Caki2 (cell line): Measurements from ENCODE around the gene RPA3. TPM values are rescaled to one million over a fixed set of nuclear protein-coding genes. Genes with fewer than 3 reads are reported as not detected.

Experiments used
- DNase-seq: peaks from one replicate; pipeline ENCODE4 v3.0.0-alpha.2; 2015; ENCODE audit warnings: low read depth
- in situ Hi-C: cut with HindIII; loops from 2 replicates; pipeline ENCODE4 v1.10.0; 2016; ENCODE audit warnings: low sequenced_read_pairs, low pct_unique_long_range_greater_than_20kb, mixed read lengths
- total RNA-seq: library from RNA; depleted of rRNA; stranded (reverse); fragments of >200 nt; shearing (Covaris generic); gene quantifications from 2 replicates; pipeline ENCODE4 v1.2.3, GENCODE V29; 2014; ENCODE audit warnings: low replicate concordance

The RPA3 gene
- total RNA-seq, 1 experiment from 2014 or later: 92.9 TPM

- in situ Hi-C loops: no loop called here
- DNase-seq: peak; percentile 97
Measured at GRCh38 chr7:7640221-7641128, 77.9 kb downstream of the RPA3 start, which contains the start of gene UMAD1. Gene UMAD1, plus strand, starts transcription at chr7:7640752. Its CDS starts 32,620 bp downstream, at chr7:7673372.

GRCh38 chr7:7639847-7640220 is 78.6 kb downstream of the RPA3 start:
- no peak for DNase-seq

DNA sequence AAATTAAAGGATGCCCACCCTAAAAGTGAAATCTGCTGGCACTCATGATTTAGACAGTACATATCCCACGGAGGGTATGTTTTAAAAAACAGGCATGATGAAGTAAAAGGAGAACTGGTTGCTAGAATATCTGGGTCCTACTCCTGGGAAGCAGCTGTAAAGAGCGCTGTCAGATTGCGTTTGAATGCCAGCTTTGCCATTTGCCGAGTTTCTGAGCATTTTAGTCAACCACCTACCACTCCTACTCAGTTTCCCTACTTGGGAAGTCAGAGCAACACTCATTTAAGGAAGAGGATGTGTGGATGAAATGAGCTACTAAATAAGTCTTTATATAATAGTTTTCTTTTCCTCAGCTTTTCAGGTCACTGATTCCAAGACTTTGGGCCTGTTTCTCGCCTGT is 79.0 kb downstream of the RPA3 start:
- in situ Hi-C loops: no loop called here

More at GRCh38 chr7:7639847-7640220, 78.6 kb downstream of the RPA3 start:
- in situ Hi-C loops: no loop called here

DNA sequence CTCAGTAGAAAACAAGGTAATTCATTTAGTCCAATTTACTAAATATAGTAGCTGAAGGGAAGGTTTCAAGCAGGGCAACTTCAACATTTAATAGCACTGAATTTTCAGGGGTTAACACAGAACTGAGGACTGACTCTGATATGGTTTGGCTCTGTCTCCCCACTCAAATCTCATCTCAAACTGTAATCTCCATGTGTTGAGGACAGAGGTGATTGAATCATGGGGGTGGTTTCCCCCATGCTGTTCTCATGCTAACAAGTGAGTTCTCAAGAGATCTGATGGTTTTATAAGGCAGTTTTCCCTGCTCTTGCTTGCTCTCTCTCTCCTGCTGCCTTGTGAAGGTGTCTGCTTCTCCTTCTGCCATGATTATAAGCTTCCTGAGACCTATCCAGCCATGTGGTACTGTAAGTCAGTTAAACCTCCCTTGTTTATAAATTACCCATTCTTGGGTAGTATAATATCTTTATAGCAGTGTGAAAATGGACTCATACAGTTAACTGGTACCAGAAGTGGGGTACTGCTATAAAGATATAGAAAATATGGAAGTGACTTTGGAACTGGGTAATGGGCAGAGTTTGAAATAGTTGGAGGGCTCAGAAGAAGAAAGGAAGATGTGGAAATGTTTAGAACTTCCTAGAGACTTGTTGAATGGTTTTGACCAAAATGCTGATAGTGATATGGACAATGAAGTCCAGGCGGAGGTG is 87.6 kb downstream of the RPA3 start:
- in situ Hi-C loops: no loop called here
- DNase-seq: no peak

More for the DNA sequence above, 79.0 kb downstream of the RPA3 start:
- no peak for DNase-seq

GRCh38 chr7:7628476-7628875 is 89.9 kb downstream of the RPA3 start:
- in situ Hi-C loops: no loop called here
- DNase-seq: no peak

DNA sequence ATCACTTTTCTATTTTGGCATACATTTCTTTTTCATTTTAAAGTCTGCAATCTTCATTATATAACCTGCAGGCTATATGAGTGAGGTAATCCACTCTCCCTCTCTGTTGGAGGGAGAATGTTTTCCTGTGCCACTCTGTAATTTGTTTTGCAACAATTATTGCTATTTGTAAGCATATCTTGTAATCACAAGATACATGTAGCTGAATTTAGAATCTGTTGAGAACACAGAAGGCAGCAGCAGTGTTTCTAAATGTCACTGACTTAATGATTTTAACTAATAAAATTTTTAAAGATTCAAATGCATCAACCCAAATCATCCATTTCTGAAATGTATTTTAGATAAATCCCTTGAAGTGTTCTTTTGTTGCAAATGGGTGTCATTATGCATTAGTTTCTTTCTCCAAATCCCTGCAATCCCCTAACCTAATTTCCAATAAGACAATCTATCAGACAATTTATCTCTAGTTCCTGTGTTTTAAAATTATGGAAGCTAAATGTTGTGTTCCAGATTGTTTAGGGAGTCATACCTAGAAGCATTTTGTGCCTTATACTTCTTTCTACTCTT is 97.7 kb downstream of the RPA3 start:
- no peak for DNase-seq
- in situ Hi-C loops: no loop called here

DNA sequence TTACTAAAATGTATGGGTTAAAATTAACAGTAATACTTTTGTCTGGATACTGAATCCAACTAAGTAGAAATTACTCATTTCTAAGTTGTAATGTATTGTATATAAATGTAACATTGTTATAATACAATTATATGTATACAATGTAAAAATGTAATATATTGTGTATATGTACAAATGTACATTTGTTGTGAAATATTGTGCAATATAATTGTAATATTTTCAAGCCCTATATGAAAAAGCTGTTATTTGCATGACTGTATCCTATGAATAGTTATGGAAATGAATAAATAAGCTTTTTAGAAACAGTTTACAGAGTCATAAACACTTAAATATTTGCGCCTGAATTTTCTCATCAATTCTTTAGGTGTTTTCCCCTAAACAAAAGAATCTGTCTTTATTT is 98.2 kb downstream of the RPA3 start:
- DNase-seq: no peak
- in situ Hi-C loops: no loop called here

- DNase-seq: no peak
- in situ Hi-C loops: no loop called here
Measured at GRCh38 chr7:7618410-7618809, 100.0 kb downstream of the RPA3 start.

DNA sequence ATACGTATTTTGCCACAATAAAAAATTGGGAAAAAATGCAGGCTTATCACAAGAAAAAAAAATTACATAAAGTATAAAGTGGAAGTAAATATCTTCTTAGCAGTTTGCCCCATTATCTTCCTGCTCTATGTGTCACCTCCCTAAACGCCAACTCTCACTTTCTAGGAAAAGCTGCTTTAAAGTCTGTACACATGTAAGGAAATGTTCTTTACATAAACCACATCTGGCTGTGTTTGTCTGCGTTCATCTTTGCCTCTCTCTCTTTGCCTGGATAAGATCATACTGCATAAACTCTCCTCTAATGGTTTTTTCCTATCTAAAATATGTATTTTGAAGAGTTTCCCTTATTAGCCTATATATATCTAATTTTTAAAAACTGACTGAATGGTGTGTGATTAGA is 100.9 kb downstream of the RPA3 start:
- in situ Hi-C loops: no loop called here
- no peak for DNase-seq

DNA sequence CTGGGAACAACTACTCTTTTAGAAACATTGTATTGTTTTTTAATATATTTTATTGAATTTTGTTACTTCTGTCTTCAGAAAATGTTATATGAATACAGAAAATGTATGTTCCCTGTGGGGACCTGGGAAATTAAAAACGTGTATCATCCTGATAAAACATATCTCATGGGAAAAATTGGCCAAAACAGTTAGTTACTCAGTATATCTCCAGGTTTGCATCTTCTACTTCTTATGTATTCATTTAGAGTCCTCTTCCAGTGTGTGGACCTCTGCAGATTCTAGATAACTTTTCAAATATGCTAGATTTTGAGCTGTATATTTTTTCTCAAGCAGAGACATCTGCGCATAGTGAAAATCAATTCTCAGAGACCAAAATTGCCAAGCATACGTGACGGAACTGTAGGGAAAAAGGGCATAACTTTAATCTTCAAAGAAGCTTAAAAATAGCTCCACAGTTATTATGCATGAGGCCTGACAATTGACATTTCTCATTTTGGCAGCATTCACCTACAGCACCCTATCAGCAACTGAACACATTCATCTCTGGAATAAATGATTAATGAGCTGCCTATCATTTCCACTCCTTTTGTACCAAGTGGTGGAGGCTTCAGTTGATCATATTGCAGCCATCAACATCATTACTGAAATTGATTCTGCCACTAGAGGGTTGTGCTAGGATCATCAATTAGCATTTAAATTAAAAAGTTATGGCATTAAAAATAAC is 104.2 kb downstream of the RPA3 start:
- in situ Hi-C loops: no loop called here
- DNase-seq: no peak

- no peak for DNase-seq
- in situ Hi-C loops: no loop called here
Measured at GRCh38 chr7:7613210-7613609, 105.2 kb downstream of the RPA3 start.

- in situ Hi-C loops: no loop called here
- no peak for DNase-seq
Measured at GRCh38 chr7:7612519-7612918, 105.9 kb downstream of the RPA3 start.

DNA sequence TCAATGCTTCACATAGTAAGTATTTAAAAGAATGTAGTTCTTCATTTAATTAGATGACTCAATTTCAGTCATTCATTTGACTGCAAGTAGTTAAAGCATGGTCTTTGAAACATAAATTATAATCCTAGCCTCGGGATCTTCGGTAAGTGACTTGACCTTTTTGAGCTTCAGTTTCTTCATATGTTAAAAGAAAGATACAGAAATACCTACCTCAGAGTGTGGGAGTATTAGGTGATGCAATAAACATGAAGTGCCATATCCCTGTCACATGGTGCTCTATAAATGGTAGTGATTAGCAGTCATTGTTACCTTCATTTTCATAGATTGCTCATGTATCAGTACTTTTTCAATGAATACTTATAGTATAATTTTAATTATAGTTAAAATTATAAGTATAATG is 109.1 kb downstream of the RPA3 start:
- no peak for DNase-seq
- in situ Hi-C loops: no loop called here

- in situ Hi-C loops: no loop called here
- peak; percentile 2 for DNase-seq
Measured at GRCh38 chr7:7607010-7607409, 111.4 kb downstream of the RPA3 start.

DNA sequence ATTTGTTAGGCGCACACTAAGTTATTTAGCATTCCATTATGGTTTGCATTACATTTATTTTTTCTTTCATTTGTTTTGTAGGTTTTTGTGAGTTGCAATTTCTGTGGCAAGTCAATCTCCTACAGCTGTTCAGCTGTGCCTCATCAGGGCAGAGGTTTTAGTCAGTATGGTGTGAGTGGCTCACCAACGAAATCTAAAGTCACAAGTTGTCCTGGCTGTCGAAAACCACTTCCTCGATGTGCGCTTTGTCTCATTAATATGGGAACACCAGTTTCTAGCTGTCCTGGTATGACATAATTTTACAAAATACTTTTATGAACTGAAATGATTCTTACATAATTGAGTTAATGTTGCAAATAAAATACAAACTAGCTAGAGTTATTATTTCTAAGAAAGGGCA is 122.2 kb downstream of the RPA3 start:
- in situ Hi-C loops: no loop called here
- DNase-seq: no peak

- peak; percentile 6 for DNase-seq
- in situ Hi-C loops: no loop called here
Measured at GRCh38 chr7:7595451-7595850, 123.0 kb downstream of the RPA3 start.
